ENCODE data around the gene SLC8A2.
"Not testable (repeated sequence)": the region's sequence is repeated elsewhere in the genome, so short reads cannot be mapped to it uniquely, and the experiment has no call there.

Gene SLC8A2

DNA sequence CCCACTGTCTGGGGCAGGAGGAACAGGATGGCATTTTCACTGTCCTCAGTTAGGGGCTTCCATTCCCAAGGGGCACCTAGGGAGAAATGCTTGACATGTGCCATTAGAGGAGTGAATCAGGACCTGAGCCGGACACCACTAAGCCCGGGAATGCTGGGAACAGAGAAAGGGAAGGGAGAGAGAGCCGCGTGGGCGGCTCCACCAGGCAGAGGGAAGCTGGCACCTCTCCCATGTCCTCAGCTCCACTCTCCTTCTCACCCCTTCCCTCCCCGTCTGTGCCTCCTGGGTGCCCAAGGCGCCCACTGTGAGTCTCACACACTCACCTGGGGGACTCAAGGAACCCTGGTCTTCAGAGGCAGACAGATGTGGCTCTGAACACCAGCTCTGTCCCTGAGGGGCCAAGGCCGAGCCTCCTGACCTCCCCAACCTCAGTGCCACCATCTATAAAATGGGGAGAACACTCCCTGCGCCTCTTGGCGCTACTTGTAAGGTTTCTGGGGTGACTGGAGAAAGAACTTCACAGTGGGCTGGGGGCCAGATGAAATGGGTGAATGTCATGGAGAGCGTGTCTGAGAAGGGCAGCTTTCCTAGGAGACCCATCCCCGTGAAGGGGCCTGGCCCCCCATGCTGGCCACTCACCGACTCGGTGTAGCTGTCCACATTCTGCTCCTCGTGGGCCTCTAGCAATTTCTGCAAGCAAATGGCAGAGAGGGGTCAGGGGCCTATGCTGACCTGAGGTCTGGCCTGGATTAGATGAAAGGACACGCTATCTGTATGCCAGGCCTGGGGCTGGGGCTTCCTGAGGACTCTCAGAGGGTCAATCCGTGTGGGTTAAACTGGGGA is 17.6 kb upstream of the SLC8A2 start:
- DNase-seq (ENCODE audit: low read depth in 3 of 3) = no peak

DNA sequence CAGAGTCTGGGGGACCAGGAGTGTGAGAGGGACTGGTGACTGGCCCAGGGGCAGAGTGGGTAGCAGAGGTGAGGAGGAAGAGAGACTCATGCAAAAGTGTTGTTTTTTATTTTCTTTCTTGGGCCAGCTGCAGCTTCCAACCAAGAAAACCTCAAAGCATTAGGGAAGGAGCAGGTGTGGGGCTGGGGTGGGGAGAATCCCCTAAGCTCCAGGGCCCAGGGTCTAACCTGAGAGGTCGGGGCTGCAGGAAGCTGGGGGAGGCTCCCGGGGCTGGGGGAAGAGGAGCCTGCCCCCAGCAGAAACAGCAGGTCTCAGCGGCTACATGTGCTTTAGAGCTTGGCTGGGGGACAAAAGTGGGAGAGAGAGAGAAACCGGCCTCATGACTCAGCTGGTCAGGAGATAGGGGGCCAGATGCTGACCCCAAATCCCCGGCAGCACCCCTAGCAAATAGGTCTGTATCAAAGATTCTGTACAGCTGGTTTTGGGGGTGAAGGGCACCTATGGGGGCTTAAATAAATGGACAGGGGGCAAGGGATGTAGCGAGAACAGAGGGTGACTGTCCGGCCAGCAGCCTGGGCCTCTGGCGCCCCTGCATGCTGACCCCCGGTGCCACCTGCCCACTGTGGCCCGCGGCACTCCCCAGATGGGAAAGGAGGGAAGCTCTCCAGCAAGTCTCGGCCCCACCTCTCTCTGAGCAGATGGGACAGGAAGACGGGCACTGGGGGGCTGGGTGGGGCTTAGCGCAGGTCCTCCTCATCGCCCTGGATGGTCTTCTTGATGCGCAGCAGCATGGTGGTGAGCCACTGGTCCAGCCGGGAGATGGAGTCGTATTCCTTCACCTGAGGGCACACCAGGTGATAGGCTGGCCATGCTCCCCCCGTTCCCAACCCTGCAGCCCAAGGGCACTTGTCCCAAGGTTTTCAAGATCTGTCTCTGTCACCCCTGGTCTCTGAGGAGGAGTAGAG is 16.1 kb upstream of the SLC8A2 start:
- DNase-seq (ENCODE audit: low read depth in 3 of 3) = no peak

DNA sequence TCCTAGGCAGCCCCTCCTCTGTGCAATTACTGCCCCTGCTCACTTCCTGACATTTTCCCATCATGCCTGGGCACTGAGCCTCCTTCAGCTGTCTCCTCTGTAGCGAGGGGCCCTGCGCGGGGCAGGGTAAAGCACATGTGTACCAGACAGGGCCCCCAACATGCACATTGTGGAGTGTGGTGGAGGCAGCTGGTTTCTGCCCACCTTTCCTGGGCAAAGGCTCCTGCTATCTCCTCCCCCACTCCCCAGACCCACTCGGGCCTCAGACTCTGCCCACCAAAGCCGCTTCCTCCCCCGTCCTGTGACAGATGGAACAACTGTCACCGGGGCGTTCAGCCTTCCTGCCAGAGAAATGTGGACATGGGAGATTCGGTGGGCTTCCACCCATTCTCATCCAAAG is 15.2 kb upstream of the SLC8A2 start:
- no peak for DNase-seq (ENCODE audit: low read depth in 3 of 3)

DNA sequence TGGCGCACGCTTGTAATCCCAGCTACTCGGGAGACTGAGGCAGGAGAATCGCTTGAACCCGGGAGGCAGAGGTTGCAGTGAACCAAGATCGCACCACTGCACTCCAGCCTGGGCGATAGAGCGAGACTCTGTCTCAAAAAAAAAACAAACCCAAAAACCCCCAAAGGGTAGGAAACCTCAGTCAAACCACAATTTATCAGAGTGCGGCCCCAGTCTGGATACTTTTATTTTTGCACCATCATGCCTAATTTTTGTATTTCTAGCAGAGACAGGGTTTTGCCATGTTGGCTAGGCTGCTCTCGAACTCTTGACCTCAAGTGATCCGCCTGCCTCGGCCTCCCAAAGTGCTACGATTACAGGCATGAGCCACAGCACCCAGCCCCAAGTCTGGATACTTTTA is 14.5 kb upstream of the SLC8A2 start:
- not testable (repeated sequence) for DNase-seq (ENCODE audit: low read depth in 3 of 3)

DNA sequence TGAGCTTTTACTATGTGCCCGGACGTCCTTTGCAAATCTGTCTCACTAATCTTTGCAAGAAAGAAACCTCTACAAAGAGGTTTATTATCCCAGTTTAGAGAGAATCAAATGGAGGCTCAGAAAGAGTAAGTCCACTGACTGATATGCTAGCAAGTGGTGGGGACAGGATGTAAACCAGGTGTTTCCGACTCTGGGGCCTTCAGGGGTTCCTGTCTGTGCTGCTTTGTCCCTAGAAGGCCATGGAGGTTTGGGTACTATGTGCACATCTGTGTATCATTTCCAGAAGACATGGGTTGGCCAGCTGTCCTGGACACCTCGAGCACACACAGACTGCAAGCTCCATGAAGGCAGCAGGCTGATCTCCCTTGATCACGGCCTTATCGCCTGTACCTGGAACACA is 13.5 kb upstream of the SLC8A2 start:
- DNase-seq (ENCODE audit: low read depth in 3 of 3) = no peak

DNA sequence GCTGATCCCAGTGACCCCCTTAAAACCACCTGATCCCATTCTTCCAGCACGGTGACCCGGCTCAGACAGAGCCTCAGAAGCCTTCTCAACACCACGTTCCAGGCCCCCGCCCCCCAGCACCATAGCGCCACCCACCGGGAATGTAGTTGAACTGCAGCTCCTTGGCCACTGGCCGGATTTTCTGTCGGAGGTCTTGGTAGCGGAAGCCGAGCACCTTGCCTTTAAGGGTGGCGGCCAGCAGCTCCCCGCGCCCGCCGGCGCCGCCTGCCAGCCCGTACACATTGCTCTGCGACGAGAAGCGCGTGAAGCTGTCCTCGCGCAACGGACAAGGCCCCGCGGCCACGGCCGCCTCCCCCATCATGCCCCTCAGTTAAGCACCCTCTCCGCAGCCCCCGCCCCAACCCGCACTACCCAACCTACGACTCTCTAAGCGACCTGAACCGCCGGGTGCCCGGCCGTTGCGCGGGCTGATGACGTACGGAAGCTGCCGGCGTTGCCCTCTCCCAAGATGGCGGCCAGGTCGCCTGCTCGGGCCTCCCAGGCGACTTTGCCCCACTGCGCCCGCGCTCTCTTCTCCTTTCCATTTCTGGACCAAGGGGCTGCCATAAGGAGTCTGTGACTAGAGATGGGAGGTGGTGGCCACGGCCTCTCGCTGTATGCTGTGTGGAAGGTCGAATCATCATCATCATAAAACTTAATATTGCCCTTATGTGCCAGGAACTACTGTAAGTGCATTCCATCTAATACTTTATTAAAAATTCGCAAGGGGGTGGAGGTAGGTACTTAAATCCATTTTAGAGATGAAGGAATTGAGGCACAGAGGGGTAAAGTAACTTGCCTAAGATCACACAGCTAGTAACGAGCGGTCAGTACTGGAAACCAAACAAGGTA is 12.4 kb upstream of the SLC8A2 start, which contains the start of gene KPTN:
Gene KPTN (minus strand): TSS at position 420 of the 891 bp plus-strand sequence. CDS start 59 bp downstream, at position 361.
- DNase-seq (ENCODE audit: low read depth in 3 of 3) = peak; percentile 83 to 86 (median 86)

DNA sequence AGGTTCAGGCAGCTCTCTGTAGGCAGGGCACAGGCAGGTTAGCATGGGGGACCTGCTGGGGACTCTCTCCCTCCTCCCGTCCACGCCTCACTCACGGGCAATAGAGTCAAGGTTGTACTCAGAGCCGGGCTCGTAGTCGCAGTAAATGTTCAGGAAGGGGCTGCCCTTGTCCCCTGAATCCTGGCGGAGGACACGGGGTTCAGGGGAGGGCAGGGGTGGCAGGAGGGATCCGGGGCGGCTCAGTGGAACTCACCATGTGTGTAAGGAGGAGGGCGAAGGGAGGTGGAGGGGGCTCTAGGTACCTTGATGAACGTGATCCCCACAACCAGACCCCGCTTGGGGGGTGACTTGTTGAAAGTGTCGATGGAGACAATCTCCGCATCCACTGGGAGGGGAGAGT is 11.5 kb upstream of the SLC8A2 start:
- DNase-seq (ENCODE audit: low read depth in 3 of 3) = no peak

DNA sequence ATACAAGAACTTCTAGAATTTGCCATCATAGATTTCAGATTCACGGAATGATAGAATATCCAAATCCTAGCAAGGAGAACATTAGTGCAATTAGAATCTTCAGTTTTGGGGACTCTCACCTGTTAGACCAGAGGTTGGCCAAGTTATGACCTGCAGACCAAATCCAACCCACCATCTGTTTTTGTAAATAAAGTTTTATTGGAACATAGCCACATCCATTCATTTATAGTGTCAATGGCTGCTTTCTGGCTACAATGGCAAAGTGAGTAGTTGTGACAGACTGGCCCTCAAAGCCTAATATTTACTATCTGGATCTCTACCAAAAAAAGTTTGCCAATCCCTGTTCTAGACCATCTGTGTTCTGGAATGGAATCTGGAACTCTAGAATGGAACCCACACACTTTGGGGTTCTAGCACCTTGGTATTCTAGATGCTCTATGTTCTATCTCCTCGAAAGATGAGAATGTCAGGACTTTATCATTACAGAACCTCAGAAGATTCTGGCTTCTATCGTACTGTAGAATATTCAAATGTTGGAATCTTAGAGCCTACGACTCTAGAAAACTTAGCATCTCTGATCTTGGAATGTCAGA is 9.9 kb upstream of the SLC8A2 start:
- DNase-seq (ENCODE audit: low read depth in 3 of 3) = no peak

DNA sequence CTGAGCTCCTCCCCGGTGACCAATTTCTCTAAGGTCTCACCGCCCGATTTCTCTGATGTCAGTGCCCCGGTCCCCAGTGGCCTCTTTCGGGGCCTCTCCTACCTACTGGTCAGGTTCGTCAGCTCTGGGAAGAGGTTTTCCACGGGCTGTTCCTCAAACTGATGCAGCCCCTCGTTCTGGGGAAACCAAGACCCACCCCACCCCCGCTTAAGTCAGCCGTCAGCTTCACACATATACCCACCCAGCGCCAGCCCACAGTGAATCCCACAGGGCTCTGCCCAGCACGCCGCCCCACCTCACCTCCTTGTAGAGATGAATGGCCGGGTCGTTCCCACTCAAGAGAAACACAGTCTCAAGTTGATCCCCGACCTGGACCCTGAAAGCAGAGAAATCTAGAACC is 9.0 kb upstream of the SLC8A2 start:
- DNase-seq (ENCODE audit: low read depth in 3 of 3) = no peak

DNA sequence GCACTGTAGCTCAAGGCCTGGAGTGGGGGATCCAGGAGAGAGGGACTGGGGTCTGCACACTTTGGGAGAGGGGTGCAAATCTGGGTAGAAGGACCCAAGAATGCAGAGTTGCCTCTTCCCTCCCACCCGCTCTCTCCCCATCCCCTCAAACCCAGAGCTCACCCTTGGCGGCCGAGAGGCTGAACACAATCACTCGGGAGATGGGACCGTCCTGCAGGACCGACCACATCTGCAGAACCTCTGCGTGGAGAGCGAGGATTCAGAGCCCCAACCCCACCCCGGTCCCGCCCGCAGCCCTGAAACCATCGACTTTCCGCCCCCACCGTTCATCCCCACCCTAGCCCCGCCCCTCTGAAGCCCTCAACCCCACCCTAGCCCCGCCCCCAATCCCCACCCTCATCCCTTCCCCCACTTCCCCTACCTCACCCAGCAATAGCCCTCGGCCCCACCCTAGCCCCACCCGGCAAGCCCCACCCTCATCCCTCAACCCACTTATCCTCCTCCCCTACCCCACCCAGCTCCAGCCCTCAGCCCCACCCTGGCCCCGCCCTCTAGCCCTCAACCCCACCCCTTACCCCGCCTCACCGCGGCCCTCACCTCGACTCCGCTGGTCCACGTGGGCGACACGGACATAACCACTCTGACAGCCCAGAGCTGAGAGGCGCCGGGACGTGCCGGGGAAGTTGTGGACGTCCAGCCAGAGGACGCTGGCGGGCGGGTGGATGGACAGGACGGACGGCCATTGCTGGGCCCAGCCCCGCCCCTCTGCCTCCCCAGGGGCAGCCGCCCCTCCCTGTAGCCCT is 8.2 kb upstream of the SLC8A2 start:
- DNase-seq (ENCODE audit: low read depth in 3 of 3) = no peak

DNA sequence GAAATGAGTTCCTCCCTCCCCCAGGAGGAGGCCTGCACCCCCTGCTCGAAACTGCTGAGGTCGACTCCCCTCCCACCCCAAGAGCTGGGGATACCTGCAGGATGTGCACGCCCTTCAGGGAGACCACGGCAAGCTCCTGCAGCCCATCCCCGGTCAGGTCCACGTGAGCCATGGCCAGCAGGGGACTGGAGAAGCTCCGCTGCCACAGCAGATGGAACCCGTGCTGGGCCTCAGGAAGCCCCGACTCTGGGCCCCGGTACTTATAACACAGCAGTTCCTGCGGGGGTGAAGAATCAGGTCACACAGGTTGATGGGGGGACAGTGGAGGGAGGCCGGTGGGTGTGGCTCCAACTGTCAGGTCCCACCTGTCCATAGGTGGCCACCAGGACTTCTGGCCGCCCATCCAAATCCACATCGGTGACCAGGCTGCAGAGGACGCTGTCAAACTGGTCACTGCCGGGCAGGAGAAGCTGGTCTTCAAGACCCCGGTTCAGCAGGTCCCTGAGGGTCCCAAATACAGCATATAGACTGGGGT is 4.8 kb upstream of the SLC8A2 start:
- no peak for DNase-seq (ENCODE audit: low read depth in 3 of 3)

DNA sequence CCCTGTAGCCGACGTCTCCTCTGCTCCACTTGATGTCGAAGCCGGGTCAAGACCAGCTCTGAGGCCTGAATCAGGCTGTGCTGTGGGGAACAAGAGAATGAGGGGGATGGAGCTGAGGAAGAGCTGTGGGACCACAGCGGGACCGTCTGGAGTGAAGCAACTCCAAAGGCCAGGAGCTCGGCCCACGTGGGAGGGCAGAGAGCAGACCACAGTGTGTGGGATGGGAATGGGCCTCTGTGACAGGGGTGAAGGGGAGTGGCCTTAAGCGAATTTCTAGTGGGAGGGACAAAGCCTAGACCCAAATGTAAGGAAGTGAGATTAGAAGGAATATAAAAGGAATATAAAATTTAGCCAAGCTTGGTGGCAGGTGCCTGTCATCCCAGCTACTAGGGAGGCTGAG is 3.8 kb upstream of the SLC8A2 start:
- DNase-seq (ENCODE audit: low read depth in 3 of 3) = no peak

DNA sequence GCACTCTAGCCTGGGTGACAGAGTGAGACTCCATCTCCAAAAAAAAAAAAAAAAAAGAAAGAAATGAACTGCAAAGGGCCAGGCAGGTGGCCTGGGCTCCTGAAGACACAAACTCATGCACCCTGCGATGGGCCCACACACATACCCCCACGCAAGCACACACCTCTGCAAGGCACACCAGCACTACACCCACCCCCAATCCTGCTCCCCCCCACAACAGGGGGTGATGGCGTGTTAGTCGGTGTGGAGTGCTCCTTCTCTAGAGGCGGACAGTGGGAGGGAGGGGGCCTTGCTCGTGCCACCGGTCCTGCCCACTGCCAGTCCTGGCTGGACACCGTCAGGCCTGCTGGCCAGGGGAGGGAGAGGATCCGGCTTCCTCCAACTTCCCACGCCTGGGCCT is 1.6 kb upstream of the SLC8A2 start:
- DNase-seq (ENCODE audit: low read depth in 3 of 3) = no peak

DNA sequence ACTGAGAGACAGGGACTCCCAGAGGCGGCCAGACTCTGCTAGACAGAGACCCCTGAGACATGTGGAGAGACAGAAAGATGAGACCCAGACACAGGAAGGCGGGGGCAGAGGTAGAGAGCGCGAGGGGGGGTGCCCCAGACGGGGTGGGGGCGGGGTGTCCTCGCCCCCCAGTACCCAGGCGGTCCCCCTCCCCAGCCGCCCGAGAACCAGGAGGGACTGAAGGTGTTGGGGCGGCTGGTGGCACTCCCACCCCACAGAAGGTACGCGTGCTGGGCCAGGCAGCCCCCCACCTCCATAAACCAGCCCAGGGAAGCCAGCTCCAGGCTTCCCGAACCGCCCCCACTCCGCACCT is 336 bp downstream of the SLC8A2 start:
- DNase-seq (ENCODE audit: low read depth in 3 of 3) = no peak

DNA sequence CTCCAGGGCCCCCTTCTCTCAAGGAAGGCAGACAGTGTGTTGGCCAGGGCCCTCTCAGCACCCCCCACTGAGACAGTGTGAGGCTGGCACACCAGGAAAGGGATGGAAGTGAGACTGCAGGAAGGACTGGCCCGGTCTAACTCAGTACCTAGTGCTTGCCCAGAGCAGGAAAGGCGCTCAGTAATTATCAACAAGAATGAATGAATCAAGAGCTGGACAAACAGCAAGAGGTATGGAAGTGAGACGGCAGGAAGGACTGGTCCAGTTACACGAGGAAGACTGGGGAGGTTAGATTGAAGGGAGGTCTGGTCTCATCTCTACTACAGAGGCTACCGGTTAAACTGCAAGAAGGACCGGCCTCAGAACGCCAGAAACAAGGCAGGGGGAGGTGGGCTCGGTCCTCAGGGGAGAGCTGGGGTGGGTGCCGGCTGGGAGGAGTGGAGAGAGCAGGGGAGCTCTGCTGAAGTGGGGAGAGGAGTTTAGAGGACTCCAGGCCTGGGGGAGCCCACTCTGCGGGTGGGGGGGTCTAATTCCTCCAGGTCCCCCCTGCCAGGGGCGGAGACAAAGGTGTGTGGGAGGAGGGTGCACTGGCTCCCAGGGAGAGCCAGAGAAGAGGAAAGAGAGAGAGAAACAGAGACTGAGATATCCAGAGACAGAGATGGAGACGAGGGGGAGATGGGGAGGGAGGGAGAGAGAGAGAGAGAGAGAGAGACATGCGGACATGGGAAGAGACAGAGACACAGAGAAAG is 1.1 kb downstream of the SLC8A2 start:
- no peak for DNase-seq (ENCODE audit: low read depth in 3 of 3)

DNA sequence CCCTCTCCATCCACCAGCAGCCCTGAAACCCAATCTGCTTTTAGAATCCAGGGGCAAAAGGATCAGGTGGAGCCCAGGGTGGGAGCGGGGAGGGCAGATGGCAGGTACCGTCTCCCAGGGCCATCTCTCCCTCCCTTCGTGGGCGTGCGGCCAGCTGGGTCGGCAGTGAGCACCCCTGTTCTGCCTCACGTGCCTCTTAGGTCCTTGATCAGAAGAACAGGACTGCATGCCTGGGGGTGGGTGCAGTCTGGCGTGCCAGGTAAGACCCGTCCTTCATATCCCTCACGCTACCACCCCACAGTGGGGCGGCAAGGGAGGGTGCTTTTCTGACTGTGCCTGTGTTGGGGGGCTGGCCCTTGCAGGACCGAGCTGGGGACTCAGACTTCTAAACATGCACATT is 2.0 kb downstream of the SLC8A2 start:
- DNase-seq (ENCODE audit: low read depth in 3 of 3) = no peak

DNA sequence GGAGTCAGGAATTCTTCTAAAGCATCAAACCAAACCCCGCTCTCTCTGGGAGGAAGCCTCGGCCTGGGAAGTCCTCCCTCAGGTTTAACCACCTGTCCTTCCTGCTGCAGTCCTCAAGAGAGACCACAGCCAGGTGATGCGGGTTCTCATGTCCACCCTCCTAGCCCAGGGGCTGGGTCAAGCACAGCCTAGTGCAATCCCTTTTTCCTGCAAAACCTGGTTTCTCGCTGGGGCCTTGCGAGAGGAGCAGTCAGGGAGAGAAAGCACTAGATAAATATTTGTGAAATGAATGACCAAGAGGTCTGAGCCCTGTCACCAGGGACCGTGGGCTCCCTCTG is 2.4 kb downstream of the SLC8A2 start:
- DNase-seq (ENCODE audit: low read depth in 3 of 3) = no peak

DNA sequence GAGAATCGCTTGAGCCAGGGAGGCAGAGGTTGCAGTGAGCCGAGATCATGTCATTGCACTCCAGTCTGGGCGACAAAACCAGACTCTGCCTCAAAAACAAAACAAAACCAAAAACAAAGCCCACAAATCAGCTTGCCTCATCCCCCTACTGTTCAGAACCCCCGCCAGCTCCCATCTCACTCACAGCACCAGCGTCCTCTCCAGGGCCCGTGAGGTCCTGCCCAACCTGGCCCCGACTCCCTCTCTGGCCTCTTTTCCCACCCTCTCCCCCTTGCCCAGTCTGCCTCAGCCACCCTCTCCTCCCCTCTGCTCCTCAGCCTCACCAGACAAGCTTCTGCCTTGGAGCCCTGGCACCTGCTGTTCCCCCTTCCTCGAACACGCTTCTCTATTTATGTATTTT is 3.8 kb downstream of the SLC8A2 start:
- DNase-seq (ENCODE audit: low read depth in 3 of 3) = no peak

DNA sequence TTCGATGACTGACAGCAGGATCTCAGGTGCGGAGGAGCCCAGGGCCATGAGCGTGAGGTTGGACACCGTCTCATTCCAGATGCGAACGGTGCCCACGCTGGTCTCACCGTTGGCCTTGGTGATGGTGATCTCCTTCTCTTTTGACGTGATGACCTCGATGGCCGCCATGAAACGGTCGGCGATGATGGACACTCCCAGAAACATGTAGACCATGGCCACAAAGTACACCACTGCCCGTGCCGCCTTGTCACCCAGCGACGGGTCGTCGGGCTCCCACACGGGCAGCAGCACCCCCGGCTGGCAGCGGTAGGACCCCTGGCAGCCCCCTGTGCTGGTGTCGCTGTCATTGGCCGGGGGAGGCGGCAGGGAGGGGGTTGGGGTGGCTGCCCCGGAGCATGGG is 5.7 kb downstream of the SLC8A2 start:
- DNase-seq (ENCODE audit: low read depth in 3 of 3) = no peak
